Neural crest cell (in vitro differentiated cells): ENCODE measurements around the gene TACR1. TPM values are rescaled to one million over a fixed set of nuclear protein-coding genes. Genes with fewer than 3 reads are reported as not detected.

Experiments
- microRNA-seq: library from miRNA; unstranded; fragments of <30 nt; microRNA quantifications from one replicate; pipeline ENCODE4, GENCODE V29; 2020
- total RNA-seq: library from RNA; stranded (reverse); gene quantifications from 2 replicates; pipeline ENCODE4 v1.2.1, GENCODE V29; 2021

Gene TACR1
- total RNA-seq, 1 donor from 2014 or later: 0.30 TPM

Small RNAs within 50 kb of the gene (microRNA-seq; reads per million reads assigned to microRNA genes)
- 10.1 reads per million, percentile 18 among the genes with 10 or more reads in this experiment for gene MIR5000

Other genes with a start within 250 kb of the TACR1 start
- 49.3 and 49.6 TPM in 2 replicates for gene POLE4, start 240.9 kb downstream of the TACR1 start, total RNA-seq